Left lung (tissue), 10 donors: ENCODE data around the gene ABCG1. TPM values are rescaled to one million over a fixed set of nuclear protein-coding genes. Genes with fewer than 3 reads are reported as not detected.

Experiments used
- ATAC-seq: fragments of 200-7000 bp; cut with Tn5 transposase; one replicate; pipeline ENCODE4 v1.9.1; 2020; ENCODE audit warnings: moderate library complexity
- DNase-seq, 4 donors: peaks; one replicate each; pipeline ENCODE4 v3.0.0-alpha.2; 2013 to 2020
- H3K27ac ChIP-seq, 2 donors: fragments of 200-600 bp; sonication (generic) in 1 of 2; one replicate each; pipeline versions ENCODE4 v1.5.0 to v1.8.0; 2020 to 2021
- H3K27me3 ChIP-seq, 2 donors: fragments of 200-600 bp; sonication (generic) in 1 of 2; one replicate each; pipeline versions ENCODE4 v1.5.0 to v1.8.0; 2020 to 2021
- H3K36me3 ChIP-seq, 2 donors: fragments of 200-600 bp; sonication (generic) in 1 of 2; one replicate each; pipeline versions ENCODE4 v1.5.0 to v1.8.0; 2020 to 2021
- H3K4me1 ChIP-seq, 2 donors: fragments of 200-600 bp; one replicate each; pipeline ENCODE4 v1.8.0; 2021
- H3K4me3 ChIP-seq, 2 donors: fragments of 200-600 bp; sonication (generic) in 1 of 2; one replicate each; pipeline versions ENCODE4 v1.5.0 to v1.8.0; 2020 to 2021; ENCODE audit warnings: mild to moderate bottlenecking in 1 of 2
- H3K9me3 ChIP-seq, 2 donors: fragments of 200-600 bp; sonication (generic) in 1 of 2; one replicate each; pipeline versions ENCODE4 v1.5.0 to v1.8.0; 2020 to 2021
- intact Hi-C, 2 donors: fragments of 100-400 bp; cut with DNase I; formaldehyde crosslinking; loops; one replicate each; pipeline versions ENCODE4 v1.11.2 to v1.14.2; 2022
- polyA plus RNA-seq, 6 donors: library from polyadenylated mRNA; unstranded; fragments of 120-200 nt; gene quantifications; one replicate each; pipeline ENCODE4 v1.2.1, GENCODE V29; 2013; ENCODE audit not compliant: insufficient read length in 6 of 6
- total RNA-seq, 2 donors: library from RNA; stranded (reverse); fragmentation: NEBNext Ultra II Directional; extraction: Animal tissue kit (Norgen Biotek cat#: 25700); gene quantifications; one replicate each; pipeline ENCODE4 v1.2.1, GENCODE V29; 2021
- TF ChIP-seq, protein P1 (sequence below), 2 donors: fragments of 200-600 bp; sonication (generic) in 1 of 2; IDR thresholded peaks; one replicate each; pipeline versions ENCODE4 v1.5.0 to v1.8.0; 2021; ENCODE audit warnings: antibody characterized with exemption in 2 of 2
- donor health status: DM: no; HTN: yes; CAD: no.
- donor health status: DM: no; HTN: no; CAD: no.

The ABCG1 gene
- total and polyA plus RNA-seq, 8 donors, result 6.8 to 53.8 (median 10.5) TPM

DNA sequence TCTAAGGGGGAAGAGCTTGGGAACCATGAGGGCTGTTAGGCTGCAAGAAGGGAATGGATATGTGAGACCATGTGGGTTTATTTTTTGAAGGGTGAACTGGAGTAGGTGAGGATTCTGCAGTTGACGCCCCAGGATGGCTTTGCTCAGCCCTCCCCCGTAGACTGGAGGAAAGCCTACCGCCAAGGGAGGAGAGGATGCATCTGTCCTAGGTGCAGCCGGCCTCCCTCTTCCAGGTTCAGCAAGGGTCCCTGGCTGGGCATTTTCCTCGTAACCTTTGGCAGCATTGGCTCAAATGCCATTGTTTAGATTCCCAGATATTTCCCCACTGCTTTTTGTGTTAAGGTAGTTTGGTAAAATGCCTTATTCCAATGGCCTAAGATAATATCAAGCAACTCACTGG lies 79.7 kb downstream of the ABCG1 start:
- peaks cover 0 to 15% of the 10 kb centered on the region in 2 donors for H3K4me1 ChIP-seq
- ATAC-seq (no peak), DNase-seq (no peak)
- TF ChIP-seq, protein P1, sequence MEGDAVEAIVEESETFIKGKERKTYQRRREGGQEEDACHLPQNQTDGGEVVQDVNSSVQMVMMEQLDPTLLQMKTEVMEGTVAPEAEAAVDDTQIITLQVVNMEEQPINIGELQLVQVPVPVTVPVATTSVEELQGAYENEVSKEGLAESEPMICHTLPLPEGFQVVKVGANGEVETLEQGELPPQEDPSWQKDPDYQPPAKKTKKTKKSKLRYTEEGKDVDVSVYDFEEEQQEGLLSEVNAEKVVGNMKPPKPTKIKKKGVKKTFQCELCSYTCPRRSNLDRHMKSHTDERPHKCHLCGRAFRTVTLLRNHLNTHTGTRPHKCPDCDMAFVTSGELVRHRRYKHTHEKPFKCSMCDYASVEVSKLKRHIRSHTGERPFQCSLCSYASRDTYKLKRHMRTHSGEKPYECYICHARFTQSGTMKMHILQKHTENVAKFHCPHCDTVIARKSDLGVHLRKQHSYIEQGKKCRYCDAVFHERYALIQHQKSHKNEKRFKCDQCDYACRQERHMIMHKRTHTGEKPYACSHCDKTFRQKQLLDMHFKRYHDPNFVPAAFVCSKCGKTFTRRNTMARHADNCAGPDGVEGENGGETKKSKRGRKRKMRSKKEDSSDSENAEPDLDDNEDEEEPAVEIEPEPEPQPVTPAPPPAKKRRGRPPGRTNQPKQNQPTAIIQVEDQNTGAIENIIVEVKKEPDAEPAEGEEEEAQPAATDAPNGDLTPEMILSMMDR (IDR thresholded peaks at IDR 0.05), result no peak
- peaks cover 0 to 38% of the 10 kb centered on the region in 2 donors for H3K36me3 ChIP-seq
- no peak overlapping the region for H3K27ac ChIP-seq
- no peaks in the 10 kb centered on the region for H3K27me3 ChIP-seq
- intact Hi-C loops, result no loop called here
- no peak overlapping the region for H3K4me3 ChIP-seq
- no peaks in the 10 kb centered on the region for H3K9me3 ChIP-seq

DNA sequence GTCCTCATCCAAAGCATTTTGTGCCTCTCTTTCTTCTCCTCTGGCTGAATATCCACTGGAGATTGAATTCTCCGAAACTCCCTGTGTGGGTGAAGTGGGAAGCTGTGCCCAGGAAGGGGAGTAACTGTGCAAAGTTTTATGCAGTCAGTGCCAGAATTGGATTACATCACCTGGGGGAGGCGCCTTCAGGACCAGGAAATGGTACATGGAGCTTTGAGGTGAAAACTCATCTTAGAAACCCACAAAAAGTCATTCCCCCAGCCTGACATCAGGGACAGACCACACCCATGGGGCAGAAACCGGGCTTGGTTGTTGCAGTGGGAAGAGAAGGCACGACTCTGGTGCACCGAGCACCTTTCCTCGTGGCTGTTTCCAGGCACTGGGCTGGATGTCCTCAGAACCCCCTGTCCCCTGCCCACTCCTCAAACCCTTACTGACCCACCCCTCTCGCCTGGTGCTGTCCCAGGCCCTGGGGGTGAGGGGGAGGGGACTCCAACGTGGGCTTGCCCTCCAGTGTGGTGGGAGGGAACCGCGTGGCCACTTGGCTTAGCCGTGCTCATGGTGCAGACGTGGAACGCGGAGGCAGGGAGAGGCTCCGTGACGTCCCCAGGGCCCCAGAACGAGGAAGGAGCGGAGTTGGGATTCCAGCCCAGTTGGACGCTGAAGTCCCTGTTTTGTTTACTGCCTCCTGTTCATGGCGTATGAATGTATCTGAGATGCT lies 80.5 kb downstream of the ABCG1 start:
- Histone ChIP-seq H3K36me3 (peaks cover 0 to 32% of the 10 kb centered on the region in 2 donors), H3K27ac (no peak overlapping the region), H3K4me3 (no peak overlapping the region), H3K4me1 (peaks cover 0 to 15% of the 10 kb centered on the region in 2 donors), H3K27me3 (no peaks in the 10 kb centered on the region), H3K9me3 (no peaks in the 10 kb centered on the region)
- TF ChIP-seq, protein P1 (IDR thresholded peaks at IDR 0.05), result no peak
- DNase-seq, result peak in 1 of 4 donors; percentile 59
- ATAC-seq, result peak; percentile 56
- intact Hi-C loops, result no loop called here

DNA sequence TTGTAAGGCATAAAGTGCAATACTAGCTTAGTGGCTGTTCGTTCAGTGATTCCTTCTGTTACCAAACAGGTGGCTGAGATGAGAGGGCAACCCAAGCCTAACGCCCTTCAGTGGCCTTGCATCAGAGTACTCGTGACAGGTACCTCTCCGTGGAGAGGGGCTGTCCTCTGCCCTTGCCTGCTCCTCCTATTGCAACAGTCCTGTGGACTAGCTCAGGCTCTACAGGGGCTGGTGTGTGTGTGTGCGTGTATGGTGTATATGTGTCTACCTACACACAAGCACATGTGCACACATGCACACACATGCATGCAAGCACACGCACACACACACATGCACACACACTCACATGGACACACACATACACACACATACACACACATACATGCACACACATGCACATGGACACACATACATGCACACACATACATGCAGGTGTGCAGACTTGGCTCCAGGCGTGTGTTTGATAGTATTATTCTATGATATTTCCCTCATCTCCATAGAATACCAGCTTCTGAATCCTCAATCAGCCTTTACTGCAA lies 81.2 kb downstream of the ABCG1 start:
- no peaks in the 10 kb centered on the region for H3K9me3 ChIP-seq
- H3K27ac ChIP-seq, result no peak overlapping the region
- intact Hi-C loops, result no loop called here
- H3K4me3 ChIP-seq, result no peak overlapping the region
- ATAC-seq (peak; percentile 39), DNase-seq (no peak)
- H3K27me3 ChIP-seq, result no peaks in the 10 kb centered on the region
- H3K36me3 ChIP-seq, result peaks cover 0 to 26% of the 10 kb centered on the region in 2 donors
- peaks cover 0 to 15% of the 10 kb centered on the region in 2 donors for H3K4me1 ChIP-seq
- TF ChIP-seq, protein P1 (IDR thresholded peaks at IDR 0.05), result no peak

GRCh38 chr21:42300956-42301355 lies 82.0 kb downstream of the ABCG1 start:
- peaks cover 0 to 17% of the 10 kb centered on the region in 2 donors for H3K36me3 ChIP-seq
- intact Hi-C loops, result no loop called here
- peaks cover 0 to 15% of the 10 kb centered on the region in 2 donors for H3K4me1 ChIP-seq
- no peaks in the 10 kb centered on the region for H3K27me3 ChIP-seq
- TF ChIP-seq, protein P1 (IDR thresholded peaks at IDR 0.05), result no peak
- H3K4me3 ChIP-seq, result no peak overlapping the region
- DNase-seq (peak in 1 of 4 donors; percentile 47), ATAC-seq (no peak)
- peak overlapping the region in 1 of 2 donors; percentile 35 for H3K27ac ChIP-seq
- no peaks in the 10 kb centered on the region for H3K9me3 ChIP-seq

- peak; percentile 37 for ATAC-seq
- intact Hi-C loops, result no loop called here
- peaks cover 0 to 3% of the 10 kb centered on the region in 2 donors for H3K27me3 ChIP-seq
These were observed 82.6 kb downstream of the ABCG1 start for GRCh38 chr21:42301371-42302075.

More at GRCh38 chr21:42301371-42302075, 82.6 kb downstream of the ABCG1 start:
- peaks cover 0 to 15% of the 10 kb centered on the region in 2 donors for H3K4me1 ChIP-seq
- H3K9me3 ChIP-seq, result no peaks in the 10 kb centered on the region
- peaks cover 0 to 12% of the 10 kb centered on the region in 2 donors for H3K36me3 ChIP-seq
- H3K4me3 ChIP-seq, result no peak overlapping the region
- TF ChIP-seq, protein P1 (IDR thresholded peaks at IDR 0.05), result no peak
- peak in 2 of 4 donors; percentile 28 to 43 for DNase-seq
- H3K27ac ChIP-seq, result peak overlapping the region; percentile 28 to 35
